HG03469 (cell line): ENCODE measurements around the gene C9orf43.
"Not testable (repeated sequence)": the region's sequence is repeated elsewhere in the genome, so short reads cannot be mapped to it uniquely, and the experiment has no call there.

Experiments used
- ATAC-seq: cut with Tn5 transposase; IDR thresholded peaks from one replicate; pipeline ENCODE4 v1.9.1; 2021; ENCODE audit warnings: mild to moderate bottlenecking, moderate library complexity, moderate number of reproducible peaks; ENCODE audit not compliant: unreplicated experiment

C9orf43 gene

GRCh38 chr9:113381441-113381840 is 29.1 kb upstream of the C9orf43 start:
- ATAC-seq, result not testable (repeated sequence)

GRCh38 chr9:113381909-113382411 is 28.6 kb upstream of the C9orf43 start:
- ATAC-seq, result no peak

DNA sequence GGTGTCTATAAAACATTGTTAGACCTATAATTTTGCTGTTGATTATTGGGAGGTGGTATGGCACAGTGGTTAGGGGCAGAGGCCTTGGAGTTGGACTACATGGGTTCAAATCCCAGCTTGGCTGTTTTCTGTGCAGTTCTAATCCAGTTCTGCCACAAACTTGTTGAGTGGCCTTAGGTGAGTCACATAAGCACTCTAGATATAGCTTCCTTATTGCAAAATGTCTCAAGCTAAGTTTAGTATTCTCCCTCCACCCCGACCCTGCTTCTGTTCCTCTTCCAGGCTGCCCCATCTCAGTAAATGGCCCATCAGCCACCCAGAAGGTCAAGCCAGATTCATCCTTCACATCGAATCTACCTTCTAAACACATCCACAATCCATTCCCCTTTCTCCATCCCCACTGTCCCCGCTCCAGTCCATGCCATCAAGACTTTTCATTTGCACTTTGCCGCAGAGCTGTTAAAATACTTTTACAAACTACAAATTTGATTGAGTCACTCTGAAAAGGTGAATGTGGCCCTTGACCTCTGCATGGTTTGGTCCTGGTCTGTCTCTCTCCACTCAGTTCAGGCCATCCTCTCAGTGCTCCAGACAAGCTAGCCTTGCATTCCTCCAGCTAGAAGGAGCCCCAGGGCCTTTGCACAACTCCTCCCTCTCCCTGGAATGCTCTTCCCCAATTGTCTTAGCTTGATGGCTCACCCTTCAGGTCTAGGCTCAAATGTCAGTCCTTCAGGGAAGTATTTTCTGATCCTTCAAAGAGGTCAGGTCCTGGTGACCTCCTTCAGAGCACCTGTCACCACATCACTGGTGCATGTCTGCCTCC is 23.8 kb upstream of the C9orf43 start:
- no peak for ATAC-seq

GRCh38 chr9:113387560-113388230 is 22.9 kb upstream of the C9orf43 start:
- no peak for ATAC-seq

- no peak for ATAC-seq
These were observed 21.7 kb upstream of the C9orf43 start for GRCh38 chr9:113388833-113389232.

- no peak for ATAC-seq
These were observed 21.1 kb upstream of the C9orf43 start for GRCh38 chr9:113389451-113389850.

- ATAC-seq, result no peak
These were observed 20.2 kb upstream of the C9orf43 start for GRCh38 chr9:113390192-113390960.

GRCh38 chr9:113391917-113392316 is 18.6 kb upstream of the C9orf43 start:
- no peak for ATAC-seq

DNA sequence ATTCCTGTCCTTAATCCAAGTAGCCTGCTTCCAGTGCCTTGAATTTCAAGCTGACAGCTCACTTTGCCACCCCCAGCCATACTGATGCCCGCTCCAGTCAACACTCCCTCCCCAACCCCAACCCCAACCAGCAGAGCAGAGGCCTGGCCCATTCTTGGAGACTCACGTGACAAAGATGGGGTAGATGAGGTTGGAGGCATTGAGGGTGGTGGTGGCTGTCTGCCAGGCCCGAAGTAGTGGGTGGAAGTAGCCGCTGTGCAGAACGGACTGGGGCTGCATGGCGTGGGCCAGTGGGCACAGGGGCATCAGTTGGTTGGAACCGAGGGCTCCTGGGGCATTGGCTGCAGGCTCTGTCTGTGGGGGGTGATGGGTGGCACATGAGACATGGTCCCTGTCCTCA is 17.3 kb upstream of the C9orf43 start:
- no peak for ATAC-seq

- ATAC-seq, result no peak
These were observed 15.3 kb upstream of the C9orf43 start for GRCh38 chr9:113395000-113395861.

GRCh38 chr9:113397203-113397631 is 13.3 kb upstream of the C9orf43 start:
- no peak for ATAC-seq

DNA sequence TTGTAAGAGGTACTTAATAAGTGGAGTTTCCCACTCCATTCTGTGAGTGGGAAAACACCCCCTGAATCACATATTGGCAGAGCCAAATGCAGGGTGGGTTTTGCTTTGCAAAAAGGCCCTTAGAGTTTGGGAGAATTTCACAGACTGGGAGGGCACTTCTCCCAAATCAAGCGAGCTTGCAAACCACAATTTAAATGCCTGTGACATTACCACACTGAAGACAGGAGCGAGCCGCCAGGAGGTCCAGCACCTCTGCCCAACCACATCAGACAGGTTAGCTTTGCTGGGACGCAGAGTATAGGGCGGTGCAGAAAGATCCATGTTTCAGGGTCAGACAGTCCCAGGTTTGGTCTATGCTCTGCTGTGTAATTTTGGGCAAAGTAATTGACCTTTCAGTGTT is 11.8 kb upstream of the C9orf43 start:
- no peak for ATAC-seq

DNA sequence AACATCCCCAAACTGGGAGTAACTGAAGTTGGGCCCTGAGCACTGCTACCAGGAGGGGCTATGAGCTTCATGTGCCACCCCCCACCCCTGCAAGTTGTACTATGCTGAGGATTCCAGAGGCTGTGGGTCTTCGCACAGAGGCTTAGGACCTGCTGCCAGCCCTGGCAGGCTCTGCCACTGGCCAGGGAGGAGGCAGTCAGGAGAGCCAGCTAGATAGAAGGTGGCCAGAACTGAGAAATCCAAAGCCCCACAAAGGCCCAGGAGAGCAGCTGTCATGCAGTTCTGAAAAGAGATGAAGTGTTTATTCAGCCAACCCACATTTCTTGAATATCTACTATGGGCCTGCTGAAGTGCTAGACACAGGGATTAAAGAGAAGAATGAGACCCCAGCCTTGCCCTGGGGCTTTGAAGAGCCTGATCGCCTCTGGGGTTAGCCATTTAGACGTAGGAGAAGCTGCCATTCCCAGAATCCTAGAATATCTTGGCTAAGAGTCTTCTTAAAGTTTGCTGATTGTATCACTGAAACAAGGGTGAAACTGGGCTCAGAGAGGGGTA is 10.8 kb upstream of the C9orf43 start:
- no peak for ATAC-seq

GRCh38 chr9:113401027-113401792 is 9.3 kb upstream of the C9orf43 start, which contains the start of gene ALAD:
Gene ALAD (minus strand): TSS chr9:113401284. CDS start chr9:113393559, 7,725 bp downstream.
- peak; percentile 97 for ATAC-seq

DNA sequence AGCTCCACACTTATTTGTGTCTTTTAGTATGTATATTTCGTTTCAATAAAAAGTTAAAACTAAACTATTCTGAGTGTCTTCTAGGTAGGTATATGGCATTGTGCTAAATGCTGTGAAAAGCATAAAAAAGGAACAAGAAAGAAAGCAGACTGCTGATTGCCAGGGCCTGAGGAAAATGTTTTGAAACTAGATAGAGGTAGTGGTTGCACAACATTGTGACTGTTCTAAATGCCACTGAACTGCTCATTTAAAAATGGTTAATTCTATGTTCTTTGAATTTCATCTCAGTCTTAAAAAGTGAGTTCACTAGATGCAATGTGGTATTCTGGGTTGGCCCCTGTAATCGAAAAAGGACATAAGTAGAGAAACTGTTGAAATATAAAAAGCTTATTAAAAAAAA is 6.9 kb upstream of the C9orf43 start:
- no peak for ATAC-seq

- ATAC-seq, result not testable (repeated sequence)
These were observed 4.2 kb upstream of the C9orf43 start for GRCh38 chr9:113406353-113406752.

GRCh38 chr9:113406873-113407511 is 3.6 kb upstream of the C9orf43 start:
- not testable (repeated sequence) for ATAC-seq

DNA sequence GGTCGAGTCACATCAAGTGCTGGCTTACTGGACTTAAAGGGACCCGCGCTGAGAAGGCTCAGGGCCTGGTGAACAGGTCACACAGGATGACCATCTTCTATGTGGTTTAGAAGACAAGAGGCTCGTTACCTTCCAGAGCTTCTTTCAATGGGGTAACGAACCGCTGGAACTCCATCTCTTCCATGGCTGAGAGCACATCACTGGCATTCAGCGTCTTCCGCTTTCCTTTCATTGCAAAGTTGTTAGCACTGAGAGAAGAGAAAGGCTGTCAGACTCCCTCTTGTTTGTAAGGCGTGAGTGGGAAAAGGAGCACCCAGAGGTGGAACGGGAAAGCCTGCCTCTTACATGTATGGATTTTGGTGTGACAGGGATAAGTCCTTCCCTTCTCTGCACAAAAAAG is 1.1 kb upstream of the C9orf43 start:
- ATAC-seq, result no peak

GRCh38 chr9:113409883-113410206 is 702 bp upstream of the C9orf43 start:
- ATAC-seq, result peak; percentile 1
